Midbrain (tissue), 1 donor: ENCODE data around the gene RPL4.
A peak's percentile ranks its signal among the peaks of the same experiment; 100 is the strongest.

Experiments used
- DNase-seq: peaks from one replicate; lab custom pipeline; 2025; lab: John Stamatoyannopoulos, UW

RPL4 gene

GRCh38 chr15:66456211-66456610, 48.4 kb downstream of the RPL4 start:
- no peak for DNase-seq

- no peak for DNase-seq
These were observed 50.5 kb downstream of the RPL4 start for GRCh38 chr15:66454143-66454542.

- DNase-seq, result peak; percentile 19
These were observed 51.6 kb downstream of the RPL4 start for GRCh38 chr15:66452971-66453580.

GRCh38 chr15:66452420-66452819, 52.2 kb downstream of the RPL4 start:
- DNase-seq, result no peak
